ENCODE measurements around the gene C1orf53. TPM values are rescaled to one million over a fixed set of nuclear protein-coding genes. Genes with fewer than 3 reads are reported as not detected.
A peak's percentile ranks its signal among the peaks of the same experiment; 100 is the strongest.

C1orf53 gene
- total RNA-seq, 1 donor from 2014 or later: 1.4 TPM

GRCh38 chr1:197908716-197909220, 6.3 kb downstream of the C1orf53 start:
- H3K4me3 Mint-ChIP-seq: peak overlapping the region; percentile 69
- Histone ChIP-seq H3K4me2 (peak overlapping the region; percentile 45), H3K27ac (no peak overlapping the region), H3K79me2 (ENCODE audit: low read depth) (no peaks in the 10 kb centered on the region), H3K27me3 (peaks cover 100% of the 10 kb centered on the region), H3K9me3 (ENCODE audit: low read depth) (no peaks in the 10 kb centered on the region), H3K36me3 (no peaks in the 10 kb centered on the region), H3K4me3 (no peak overlapping the region), H3K9ac (no peak overlapping the region), H2AFZ (replicated peaks) (no peak overlapping the region), H3K4me1 (peaks cover 39% of the 10 kb centered on the region), H3F3A (ENCODE audit: low read depth) (peaks cover 41% of the 10 kb centered on the region), H4K20me1 (ENCODE audit: low read depth) (peaks cover 69% of the 10 kb centered on the region)
- peak; percentile 72 for DNase-seq (ENCODE audit: low spot score)
- no peaks in the 10 kb centered on the region for H3K9me3 Mint-ChIP-seq
- TF ChIP-seq CTCF (IDR thresholded peaks at IDR 0.05): peak; percentile 6
- TF ChIP-seq EZH2phosphoT487 (IDR thresholded peaks at IDR 0.05): peak; percentile 44
- TF ChIP-seq EZH2 (IDR thresholded peaks at IDR 0.05): peak; percentile 65
- no peak overlapping the region for H3K27ac Mint-ChIP-seq
- H3K4me1 Mint-ChIP-seq: peaks cover 33% of the 10 kb centered on the region
- H3K36me3 Mint-ChIP-seq: no peaks in the 10 kb centered on the region
- peaks cover 94% of the 10 kb centered on the region for H3K27me3 Mint-ChIP-seq (ENCODE audit: insufficient read depth, low read depth)

- no peaks in the 10 kb centered on the region for H3K36me3 Mint-ChIP-seq
- H3K4me1 ChIP-seq: peaks cover 39% of the 10 kb centered on the region
- H3K27ac Mint-ChIP-seq: no peak overlapping the region
- H3K27me3 ChIP-seq: peaks cover 100% of the 10 kb centered on the region
- H3K4me3 Mint-ChIP-seq: peak overlapping the region; percentile 38
- H3K9ac ChIP-seq: no peak overlapping the region
- H3K9me3 ChIP-seq (ENCODE audit: low read depth): no peaks in the 10 kb centered on the region
- no peak overlapping the region for H3K27ac ChIP-seq
- peaks cover 41% of the 10 kb centered on the region for H3F3A ChIP-seq (ENCODE audit: low read depth)
- H4K20me1 ChIP-seq (ENCODE audit: low read depth): peaks cover 63% of the 10 kb centered on the region
- no peak for DNase-seq (ENCODE audit: low spot score)
- peaks cover 33% of the 10 kb centered on the region for H3K4me1 Mint-ChIP-seq
- H3K4me2 ChIP-seq: no peak overlapping the region
- no peak overlapping the region for H3K4me3 ChIP-seq
- H3K36me3 ChIP-seq: no peaks in the 10 kb centered on the region
- no peak overlapping the region for H2AFZ ChIP-seq (replicated peaks)
- TF ChIP-seq EZH2phosphoT487 (IDR thresholded peaks at IDR 0.05): no peak
- no peak for TF ChIP-seq EZH2 (IDR thresholded peaks at IDR 0.05)
- no peak for TF ChIP-seq CTCF (IDR thresholded peaks at IDR 0.05)
- H3K79me2 ChIP-seq (ENCODE audit: low read depth): no peaks in the 10 kb centered on the region
- peaks cover 94% of the 10 kb centered on the region for H3K27me3 Mint-ChIP-seq (ENCODE audit: insufficient read depth, low read depth)
- no peaks in the 10 kb centered on the region for H3K9me3 Mint-ChIP-seq
Observed at GRCh38 chr1:197909384-197909783, 7.0 kb downstream of the C1orf53 start.

- H3K79me2 ChIP-seq (ENCODE audit: low read depth): no peaks in the 10 kb centered on the region
- no peaks in the 10 kb centered on the region for H3K36me3 ChIP-seq
- H3K27me3 ChIP-seq: peaks cover 100% of the 10 kb centered on the region
- H3K9ac ChIP-seq: no peak overlapping the region
- H3K27me3 Mint-ChIP-seq (ENCODE audit: insufficient read depth, low read depth): peaks cover 94% of the 10 kb centered on the region
- H3K4me2 ChIP-seq: peak overlapping the region; percentile 92
- TF ChIP-seq EZH2phosphoT487 (IDR thresholded peaks at IDR 0.05): peak; percentile 91
- TF ChIP-seq CTCF (IDR thresholded peaks at IDR 0.05): no peak
- peak; percentile 75 for TF ChIP-seq EZH2 (IDR thresholded peaks at IDR 0.05)
- H3K27ac Mint-ChIP-seq: no peak overlapping the region
- H3K27ac ChIP-seq: no peak overlapping the region
- H3F3A ChIP-seq (ENCODE audit: low read depth): peaks cover 42% of the 10 kb centered on the region
- peaks cover 43% of the 10 kb centered on the region for H3K4me1 ChIP-seq
- DNase-seq (ENCODE audit: low spot score): peak; percentile 39
- no peaks in the 10 kb centered on the region for H3K36me3 Mint-ChIP-seq
- H3K4me3 Mint-ChIP-seq: peak overlapping the region; percentile 51
- H3K9me3 Mint-ChIP-seq: no peaks in the 10 kb centered on the region
- H3K9me3 ChIP-seq (ENCODE audit: low read depth): no peaks in the 10 kb centered on the region
- H3K4me3 ChIP-seq: no peak overlapping the region
- H3K4me1 Mint-ChIP-seq: peaks cover 39% of the 10 kb centered on the region
- H2AFZ ChIP-seq (replicated peaks): no peak overlapping the region
- peaks cover 57% of the 10 kb centered on the region for H4K20me1 ChIP-seq (ENCODE audit: low read depth)
Observed at GRCh38 chr1:197910120-197910991, 7.9 kb downstream of the C1orf53 start.
